ENCODE measurements around the gene NRXN2.

Gene NRXN2

GRCh38 chr11:64697663-64698375 is 25.2 kb downstream of the NRXN2 start:
- DNase-seq, result no peak

- no peak for DNase-seq
These were observed 27.0 kb downstream of the NRXN2 start for GRCh38 chr11:64696045-64696444.

GRCh38 chr11:64695548-64695947 is 27.4 kb downstream of the NRXN2 start:
- no peak for DNase-seq

GRCh38 chr11:64694821-64695365 is 28.1 kb downstream of the NRXN2 start:
- no peak for DNase-seq

- DNase-seq, result no peak
These were observed 28.8 kb downstream of the NRXN2 start for GRCh38 chr11:64694026-64694755.

- no peak for DNase-seq
These were observed 30.1 kb downstream of the NRXN2 start for GRCh38 chr11:64692764-64693331.

- DNase-seq, result no peak
These were observed 31.5 kb downstream of the NRXN2 start for GRCh38 chr11:64691543-64691942.

GRCh38 chr11:64690235-64690634 is 32.8 kb downstream of the NRXN2 start:
- no peak for DNase-seq

- DNase-seq, result peak; percentile 82
These were observed 34.4 kb downstream of the NRXN2 start for GRCh38 chr11:64688534-64688982.

- no peak for DNase-seq
These were observed 35.1 kb downstream of the NRXN2 start for GRCh38 chr11:64687643-64688533.

- DNase-seq, result no peak
These were observed 35.8 kb downstream of the NRXN2 start for GRCh38 chr11:64687204-64687603.

GRCh38 chr11:64686466-64687170 is 36.4 kb downstream of the NRXN2 start:
- DNase-seq, result no peak

- DNase-seq, result no peak
These were observed 37.5 kb downstream of the NRXN2 start for GRCh38 chr11:64685536-64685935.

GRCh38 chr11:64684357-64684756 is 38.6 kb downstream of the NRXN2 start:
- no peak for DNase-seq

GRCh38 chr11:64681171-64681570 is 41.8 kb downstream of the NRXN2 start:
- DNase-seq, result no peak

GRCh38 chr11:64679846-64680245 is 43.2 kb downstream of the NRXN2 start:
- no peak for DNase-seq

- DNase-seq, result no peak
These were observed 45.5 kb downstream of the NRXN2 start for GRCh38 chr11:64677441-64678023.

GRCh38 chr11:64676261-64676615 is 46.8 kb downstream of the NRXN2 start:
- no peak for DNase-seq

GRCh38 chr11:64675450-64676260 is 47.3 kb downstream of the NRXN2 start:
- peak; percentile 85 for DNase-seq

- no peak for DNase-seq
These were observed 48.2 kb downstream of the NRXN2 start for GRCh38 chr11:64674774-64675173.

GRCh38 chr11:64673279-64673678 is 49.7 kb downstream of the NRXN2 start:
- DNase-seq, result no peak

Data from fibroblast of skin of abdomen (primary cell).